HL-60 (cell line): Measurements from ENCODE around the gene MOV10L1.
A peak's percentile ranks its signal among the peaks of the same experiment; 100 is the strongest.

ENCODE experiments used
- DNase-seq, 2 experiments: peaks; one replicate each; pipeline ENCODE4 v3.0.0-alpha.2; 2010 to 2020; ENCODE audit warnings: low read depth in 1 of 2, low spot score in 1 of 2
- H3K27ac ChIP-seq: fragments of 250-450 bp; sonication (Bioruptor Pico); replicated peaks from 2 replicates; pipeline ENCODE4 v1.5.1; 2020; ENCODE audit warnings: mild to moderate bottlenecking, moderate library complexity
- H3K27me3 ChIP-seq: fragments of 250-450 bp; sonication (Bioruptor Pico); 2 replicates; pipeline ENCODE4 v1.5.1; 2021; ENCODE audit warnings: mild to moderate bottlenecking, moderate library complexity; ENCODE audit not compliant: insufficient read depth, poor library complexity, severe bottlenecking
- H3K4me3 ChIP-seq: replicated peaks from 2 replicates; pipeline ENCODE4 v1.5.1; 2011; ENCODE audit warnings: mild to moderate bottlenecking, control low read depth, low read length; ENCODE audit not compliant: insufficient read depth
- GABPA ChIP-seq: IDR thresholded peaks from 2 replicates; pipeline ENCODE4 v1.6.1; 2012; ENCODE audit warnings: low read depth
- POLR2AphosphoS5 ChIP-seq: IDR thresholded peaks from 2 replicates; pipeline ENCODE4 v1.6.1; 2012; ENCODE audit warnings: low read depth
- SPI1 ChIP-seq: IDR thresholded peaks from 2 replicates; pipeline ENCODE4 v1.6.1; 2012; ENCODE audit warnings: low read depth, mild to moderate bottlenecking, borderline replicate concordance
- TF ChIP-seq, protein P1 (sequence below): IDR thresholded peaks from 2 replicates; pipeline ENCODE4 v1.6.1; 2012; ENCODE audit warnings: low read depth; ENCODE audit not compliant: insufficient replicate concordance
- TF ChIP-seq, protein P2 (sequence below): IDR thresholded peaks from one replicate; pipeline ENCODE4 v1.5.1; 2011; ENCODE audit warnings: low read length, control low read depth, inconsistent platforms; ENCODE audit not compliant: insufficient read depth

The MOV10L1 gene

DNA sequence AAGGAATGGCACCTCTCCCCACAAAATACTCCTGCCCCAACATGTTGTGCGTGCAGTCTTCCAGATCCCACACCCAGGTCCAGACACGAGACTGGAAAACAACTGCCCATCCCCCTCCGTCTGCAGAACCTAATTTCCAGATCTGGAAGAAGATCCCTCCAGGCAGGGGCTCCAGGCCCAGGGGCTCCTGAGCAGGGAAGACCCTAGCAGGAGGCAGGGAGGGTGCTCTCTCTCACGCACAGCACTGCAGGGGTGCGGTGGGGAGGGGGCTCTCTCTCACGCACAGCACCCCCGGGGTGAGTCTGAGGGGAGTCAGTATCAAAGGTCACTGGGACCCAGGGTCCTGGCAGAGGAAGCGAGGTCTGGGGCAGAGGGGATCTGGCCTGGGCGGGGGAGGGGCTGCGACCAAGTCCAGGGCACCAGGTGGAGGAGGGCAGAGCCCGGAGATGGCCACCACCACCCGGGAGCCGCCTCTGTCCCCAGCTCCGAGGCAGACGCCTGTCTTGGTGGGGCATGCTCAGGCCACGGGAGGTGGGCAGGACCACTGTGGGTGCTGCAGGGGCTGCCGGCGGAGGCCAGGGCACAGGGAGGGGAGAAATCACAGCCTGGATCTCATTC is 6.2 kb upstream of the MOV10L1 start:
- DNase-seq = no peak
- H3K4me3 ChIP-seq = peak overlapping the region; percentile 40
- TF ChIP-seq, protein P1, sequence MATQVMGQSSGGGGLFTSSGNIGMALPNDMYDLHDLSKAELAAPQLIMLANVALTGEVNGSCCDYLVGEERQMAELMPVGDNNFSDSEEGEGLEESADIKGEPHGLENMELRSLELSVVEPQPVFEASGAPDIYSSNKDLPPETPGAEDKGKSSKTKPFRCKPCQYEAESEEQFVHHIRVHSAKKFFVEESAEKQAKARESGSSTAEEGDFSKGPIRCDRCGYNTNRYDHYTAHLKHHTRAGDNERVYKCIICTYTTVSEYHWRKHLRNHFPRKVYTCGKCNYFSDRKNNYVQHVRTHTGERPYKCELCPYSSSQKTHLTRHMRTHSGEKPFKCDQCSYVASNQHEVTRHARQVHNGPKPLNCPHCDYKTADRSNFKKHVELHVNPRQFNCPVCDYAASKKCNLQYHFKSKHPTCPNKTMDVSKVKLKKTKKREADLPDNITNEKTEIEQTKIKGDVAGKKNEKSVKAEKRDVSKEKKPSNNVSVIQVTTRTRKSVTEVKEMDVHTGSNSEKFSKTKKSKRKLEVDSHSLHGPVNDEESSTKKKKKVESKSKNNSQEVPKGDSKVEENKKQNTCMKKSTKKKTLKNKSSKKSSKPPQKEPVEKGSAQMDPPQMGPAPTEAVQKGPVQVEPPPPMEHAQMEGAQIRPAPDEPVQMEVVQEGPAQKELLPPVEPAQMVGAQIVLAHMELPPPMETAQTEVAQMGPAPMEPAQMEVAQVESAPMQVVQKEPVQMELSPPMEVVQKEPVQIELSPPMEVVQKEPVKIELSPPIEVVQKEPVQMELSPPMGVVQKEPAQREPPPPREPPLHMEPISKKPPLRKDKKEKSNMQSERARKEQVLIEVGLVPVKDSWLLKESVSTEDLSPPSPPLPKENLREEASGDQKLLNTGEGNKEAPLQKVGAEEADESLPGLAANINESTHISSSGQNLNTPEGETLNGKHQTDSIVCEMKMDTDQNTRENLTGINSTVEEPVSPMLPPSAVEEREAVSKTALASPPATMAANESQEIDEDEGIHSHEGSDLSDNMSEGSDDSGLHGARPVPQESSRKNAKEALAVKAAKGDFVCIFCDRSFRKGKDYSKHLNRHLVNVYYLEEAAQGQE = no peak
- no peak overlapping the region for H3K27ac ChIP-seq
- H3K27me3 ChIP-seq = no peaks in the 10 kb centered on the region

DNA sequence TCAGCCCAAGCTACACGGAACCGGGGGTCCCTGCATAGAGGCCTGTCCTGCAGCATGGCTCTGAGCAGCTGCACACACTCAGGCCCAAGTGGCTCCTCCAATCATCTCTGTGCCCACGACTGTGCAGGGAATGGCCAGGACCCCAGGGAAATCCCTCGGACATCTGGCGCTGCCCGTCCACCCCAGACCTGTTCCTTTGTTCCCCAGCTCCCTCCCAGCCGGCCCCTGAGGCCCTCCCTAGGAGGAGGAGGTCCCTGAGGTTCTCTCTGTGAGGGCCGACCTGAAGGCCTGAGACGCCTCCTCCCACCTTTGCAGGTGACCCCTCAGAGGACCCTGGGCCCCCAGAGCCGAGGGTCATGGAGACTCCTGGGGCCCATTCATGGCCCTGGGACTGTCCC is 5.7 kb upstream of the MOV10L1 start:
- TF ChIP-seq POLR2AphosphoS5 = no peak
- TF ChIP-seq SPI1 = no peak
- no peak for TF ChIP-seq GABPA
- TF ChIP-seq, protein P2, sequence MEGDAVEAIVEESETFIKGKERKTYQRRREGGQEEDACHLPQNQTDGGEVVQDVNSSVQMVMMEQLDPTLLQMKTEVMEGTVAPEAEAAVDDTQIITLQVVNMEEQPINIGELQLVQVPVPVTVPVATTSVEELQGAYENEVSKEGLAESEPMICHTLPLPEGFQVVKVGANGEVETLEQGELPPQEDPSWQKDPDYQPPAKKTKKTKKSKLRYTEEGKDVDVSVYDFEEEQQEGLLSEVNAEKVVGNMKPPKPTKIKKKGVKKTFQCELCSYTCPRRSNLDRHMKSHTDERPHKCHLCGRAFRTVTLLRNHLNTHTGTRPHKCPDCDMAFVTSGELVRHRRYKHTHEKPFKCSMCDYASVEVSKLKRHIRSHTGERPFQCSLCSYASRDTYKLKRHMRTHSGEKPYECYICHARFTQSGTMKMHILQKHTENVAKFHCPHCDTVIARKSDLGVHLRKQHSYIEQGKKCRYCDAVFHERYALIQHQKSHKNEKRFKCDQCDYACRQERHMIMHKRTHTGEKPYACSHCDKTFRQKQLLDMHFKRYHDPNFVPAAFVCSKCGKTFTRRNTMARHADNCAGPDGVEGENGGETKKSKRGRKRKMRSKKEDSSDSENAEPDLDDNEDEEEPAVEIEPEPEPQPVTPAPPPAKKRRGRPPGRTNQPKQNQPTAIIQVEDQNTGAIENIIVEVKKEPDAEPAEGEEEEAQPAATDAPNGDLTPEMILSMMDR = no peak
- TF ChIP-seq, protein P1 = no peak
- no peaks in the 10 kb centered on the region for H3K27me3 ChIP-seq
- no peak overlapping the region for H3K27ac ChIP-seq
- H3K4me3 ChIP-seq = peak overlapping the region; percentile 40
- DNase-seq = no peak

DNA sequence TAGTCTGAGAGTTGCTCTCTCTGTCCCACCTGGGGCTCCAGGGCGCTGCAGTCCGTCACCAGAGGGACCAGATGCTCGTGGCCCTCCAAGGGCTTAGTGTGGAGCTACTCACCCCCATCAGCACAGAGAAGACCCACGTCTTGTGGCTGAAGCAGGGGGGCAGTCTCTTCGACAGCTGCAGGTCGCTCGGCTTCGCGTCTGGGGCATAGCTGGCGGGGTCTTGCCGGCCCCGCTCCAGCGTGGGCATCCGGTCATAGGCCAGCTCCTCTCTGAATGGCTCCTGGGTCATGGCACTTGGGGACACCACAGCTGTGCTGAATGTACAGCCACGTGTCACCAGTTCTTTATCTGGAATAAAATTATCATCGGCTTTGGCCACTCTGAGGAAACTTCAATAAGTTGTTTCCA is 5.2 kb upstream of the MOV10L1 start:
- TF ChIP-seq SPI1 (no peak), GABPA (no peak), POLR2AphosphoS5 (no peak)
- TF ChIP-seq, protein P1 = no peak
- TF ChIP-seq, protein P2 = no peak
- no peak overlapping the region for H3K27ac ChIP-seq
- peak overlapping the region; percentile 40 for H3K4me3 ChIP-seq
- no peak for DNase-seq
- no peaks in the 10 kb centered on the region for H3K27me3 ChIP-seq
